Measurements from ENCODE around the gene N4BP3.

- TF ChIP-seq CTCF (IDR thresholded peaks at IDR 0.05) (no peak), EP300 (IDR thresholded peaks at IDR 0.05) (no peak), POLR2A (IDR thresholded peaks at IDR 0.05) (no peak)
These were observed 31.6 kb upstream of the N4BP3 start for GRCh38 chr5:178081571-178082243.
